ENCODE results near the gene PIAS1. TPM values are rescaled to one million over a fixed set of nuclear protein-coding genes. Genes with fewer than 3 reads are reported as not detected.

Gene PIAS1
- polyA plus RNA-seq, 2 of the 4 experiments (the other 2 are of a cell fraction) = 23.2 to 49.5 TPM

GRCh38 chr15:68205954-68206539 is 151.9 kb downstream of the PIAS1 start (continued):
- no peak for TF ChIP-seq REST (IDR thresholded peaks at IDR 0.05)
- no peak for TF ChIP-seq HOXB13 (CRISPR knock-in tag; IDR thresholded peaks at IDR 0.05; ENCODE audit: low read depth)

- WGBS (ENCODE audit: missing lambda C conversion rate) = 94% methylated on average over 12 of the region's 12 CpGs
- ChIA-PET CTCF (interaction anchor here (0.5 to 1.0 kb wide), 3 partner anchors 9 to 1367 kb away, joined by 3 to 5 read pairs (median 4); no protein-coding TSS in a partner anchor), POLR2A (no interaction called here)
- no peak overlapping the region for H3K4me3 ChIP-seq
- DNase-seq (ENCODE audit: low read depth in 1 of 2, low spot score in 1 of 2) (no peak), ATAC-seq (no peak), FAIRE-seq (no peak)
- no peak for TF ChIP-seq NFE2L2 (conservative IDR thresholded peaks at IDR 0.05; ENCODE audit: low read length)
- no peak for TF ChIP-seq KDM1A (IDR thresholded peaks at IDR 0.05; ENCODE audit: low read depth)
- TF ChIP-seq FOSB (CRISPR knock-in tag; IDR thresholded peaks at IDR 0.05) = no peak
- no peak for TF ChIP-seq MYC (IDR thresholded peaks at IDR 0.05; ENCODE audit: borderline replicate concordance, low read length)
- TF ChIP-seq PHF8 (IDR thresholded peaks at IDR 0.05; ENCODE audit: borderline replicate concordance, low read depth) = no peak
- no peak for TF ChIP-seq TFCP2L1 (CRISPR knock-in tag; IDR thresholded peaks at IDR 0.05)
- no peak overlapping the region for H3K27ac ChIP-seq
- no peaks in the 10 kb centered on the region for H3K9me3 ChIP-seq
- peaks cover 4% of the 10 kb centered on the region; the same call in 1 of the 3 replicates for H3K4me1 ChIP-seq
- H3K4me2 ChIP-seq = no peak overlapping the region
Observed at GRCh38 chr15:68206711-68207151, 152.6 kb downstream of the PIAS1 start.

GRCh38 chr15:68207176-68207935 is 153.2 kb downstream of the PIAS1 start:
- ATAC-seq (no peak), FAIRE-seq (no peak), DNase-seq (ENCODE audit: low read depth in 1 of 2, low spot score in 1 of 2) (no peak)
- no peaks in the 10 kb centered on the region for H3K9me3 ChIP-seq
- ChIA-PET POLR2A (no interaction called here), CTCF (interaction anchor here (0.5 to 1.0 kb wide), 4 partner anchors 10 to 1368 kb away, joined by 3 to 5 read pairs (median 4); no protein-coding TSS in a partner anchor)
- WGBS (ENCODE audit: missing lambda C conversion rate) = 90% methylated on average over 11 of the region's 12 CpGs
- no peak overlapping the region for H3K4me3 ChIP-seq
- TF ChIP-seq FOSL2 (IDR thresholded peaks at IDR 0.05) (no peak), FOSL2 (CRISPR knock-in tag; IDR thresholded peaks at IDR 0.05) (no peak), CHD2 (IDR thresholded peaks at IDR 0.05; ENCODE audit: low read length, partially characterized antibody) (no peak), KDM5A (IDR thresholded peaks at IDR 0.05) (no peak), HES2 (IDR thresholded peaks at IDR 0.05) (no peak), MAFK (IDR thresholded peaks at IDR 0.05; ENCODE audit: partially characterized antibody) (no peak), BCL3 (IDR thresholded peaks at IDR 0.05) (no peak), PHF8 (IDR thresholded peaks at IDR 0.05; ENCODE audit: borderline replicate concordance, low read depth) (no peak), MAZ (IDR thresholded peaks at IDR 0.05; ENCODE audit: borderline replicate concordance, low read depth, low read length) (no peak), GATA3 (IDR thresholded peaks at IDR 0.05; ENCODE audit: borderline replicate concordance) (no peak), RNF2 (IDR thresholded peaks at IDR 0.05; ENCODE audit: borderline replicate concordance, low read depth) (no peak), HEYL (CRISPR knock-in tag; IDR thresholded peaks at IDR 0.05) (no peak), MYC (IDR thresholded peaks at IDR 0.05; ENCODE audit: borderline replicate concordance, low read length) (no peak), CTCF (IDR thresholded peaks at IDR 0.05) (no peak), FOXS1 (CRISPR knock-in tag; IDR thresholded peaks at IDR 0.05) (no peak), TFCP2L1 (CRISPR knock-in tag; IDR thresholded peaks at IDR 0.05) (no peak), EHF (CRISPR knock-in tag; IDR thresholded peaks at IDR 0.05) (no peak), KDM1A (IDR thresholded peaks at IDR 0.05; ENCODE audit: low read depth) (no peak)
- TF ChIP-seq, protein P1, sequence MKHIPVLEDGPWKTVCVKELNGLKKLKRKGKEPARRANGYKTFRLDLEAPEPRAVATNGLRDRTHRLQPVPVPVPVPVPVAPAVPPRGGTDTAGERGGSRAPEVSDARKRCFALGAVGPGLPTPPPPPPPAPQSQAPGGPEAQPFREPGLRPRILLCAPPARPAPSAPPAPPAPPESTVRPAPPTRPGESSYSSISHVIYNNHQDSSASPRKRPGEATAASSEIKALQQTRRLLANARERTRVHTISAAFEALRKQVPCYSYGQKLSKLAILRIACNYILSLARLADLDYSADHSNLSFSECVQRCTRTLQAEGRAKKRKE (CRISPR knock-in tag; IDR thresholded peaks at IDR 0.05; ENCODE audit: low read depth) = no peak
- peaks cover 4% of the 10 kb centered on the region; the same call in 1 of the 3 replicates for H3K4me1 ChIP-seq
- no peak overlapping the region for H3K27ac ChIP-seq
- H3K4me2 ChIP-seq = no peak overlapping the region
